ENCODE measurements around the gene ZNF236. TPM values are rescaled to one million over a fixed set of nuclear protein-coding genes. Genes with fewer than 3 reads are reported as not detected.
A peak's percentile ranks its signal among the peaks of the same experiment; 100 is the strongest.

ZNF236 gene
- total and polyA plus RNA-seq, 4 donors: 0.83 to 8.2 (median 5.0) TPM

DNA sequence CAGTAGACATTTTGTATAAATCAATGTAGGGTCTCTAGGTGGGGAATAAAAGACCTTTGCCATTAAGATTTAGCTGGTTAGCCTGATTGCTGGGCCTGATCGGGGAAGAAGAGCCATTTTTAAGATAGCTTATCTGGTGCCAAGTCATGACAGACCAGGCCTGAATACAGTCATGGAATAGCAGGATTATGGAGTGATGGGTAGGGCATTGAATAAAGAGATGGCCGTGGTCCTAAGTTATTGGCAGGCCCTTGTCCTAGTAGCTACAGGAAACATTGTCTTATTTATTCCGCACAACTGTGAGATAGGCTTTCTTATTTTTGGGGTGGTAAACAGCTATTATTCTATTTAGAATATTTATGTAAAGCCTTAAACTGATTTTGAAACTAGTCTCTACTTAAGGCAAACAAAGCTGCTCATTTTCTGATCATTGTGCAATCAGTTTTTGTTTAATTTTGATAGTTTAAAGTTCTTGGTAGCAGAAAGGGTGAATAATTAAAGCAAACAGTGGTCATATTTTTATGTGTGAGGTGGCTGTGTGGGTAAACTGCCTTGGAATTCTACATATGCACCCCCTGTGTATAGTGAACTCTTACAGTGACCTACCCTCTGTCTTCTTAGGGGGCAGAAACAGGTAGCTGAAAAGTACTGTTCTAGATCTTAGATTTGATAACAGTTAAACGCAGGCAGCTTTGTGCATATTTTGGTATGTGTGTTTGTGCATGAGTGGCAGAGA, 22.6 kb downstream of the ZNF236 start:
- no peak for DNase-seq (ENCODE audit: low spot score)
- 46% methylated on average over 4 of the region's 4 CpGs for WGBS
- Histone ChIP-seq H3K36me3 (ENCODE audit: control insufficient read depth in 4 of 4, insufficient read depth in 3 of 4, low read depth in 1 of 4, low read length in 3 of 4) (no peaks in the 10 kb centered on the region), H3K27ac (ENCODE audit: low read depth in 1 of 2, low read length in 2 of 2) (peak overlapping the region in 1 of 2 donors; percentile 75), H3K9ac (ENCODE audit: low read depth in 1 of 2, low read length in 2 of 2) (no peak overlapping the region), H3K27me3 (ENCODE audit: control insufficient read depth in 4 of 4, insufficient read depth in 4 of 4, low read length in 3 of 4) (no peaks in the 10 kb centered on the region), H3K9me3 (ENCODE audit: control insufficient read depth in 4 of 4, low read length in 3 of 4) (no peaks in the 10 kb centered on the region), H3K4me3 (ENCODE audit: low read depth in 1 of 3, low read length in 3 of 3) (no peak overlapping the region), H3K4me1 (ENCODE audit: control insufficient read depth in 4 of 4, insufficient read depth in 4 of 4, low read length in 3 of 4) (peaks cover 5 to 27% (median 25%) of the 10 kb centered on the region in 4 donors)
- peak; percentile 24 to 45 for TF ChIP-seq HNF4A (conservative IDR thresholded peaks at IDR 0.05)
- TF ChIP-seq RXRA (IDR thresholded peaks at IDR 0.05): no peak
- no peak for TF ChIP-seq TAF1 (conservative IDR thresholded peaks at IDR 0.05)
- TF ChIP-seq YY1 (IDR thresholded peaks at IDR 0.05): no peak

DNA sequence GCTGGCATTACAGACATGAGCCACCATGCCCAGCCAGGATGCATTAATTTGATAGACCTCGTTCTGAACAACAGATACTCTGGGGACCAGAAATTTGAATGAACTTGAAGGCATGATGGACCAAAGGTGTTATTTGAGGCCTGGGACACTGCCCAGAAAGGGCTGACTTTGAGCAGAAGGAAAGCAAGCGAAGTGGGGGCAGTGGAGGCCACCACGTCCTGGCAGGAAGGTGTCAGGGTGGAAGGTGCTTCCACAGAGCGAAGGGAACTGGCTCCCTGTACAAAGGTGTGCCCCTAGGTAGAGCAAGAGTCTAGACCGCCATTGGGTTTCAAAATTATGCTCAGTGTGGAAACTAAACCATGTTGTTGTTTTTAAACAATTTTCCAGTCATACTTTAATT, 23.9 kb downstream of the ZNF236 start:
- Histone ChIP-seq H3K36me3 (ENCODE audit: control insufficient read depth in 4 of 4, insufficient read depth in 3 of 4, low read depth in 1 of 4, low read length in 3 of 4) (no peaks in the 10 kb centered on the region), H3K4me1 (ENCODE audit: control insufficient read depth in 4 of 4, insufficient read depth in 4 of 4, low read length in 3 of 4) (peaks cover 5 to 27% (median 25%) of the 10 kb centered on the region in 4 donors), H3K9me3 (ENCODE audit: control insufficient read depth in 4 of 4, low read length in 3 of 4) (no peaks in the 10 kb centered on the region), H3K9ac (ENCODE audit: low read depth in 1 of 2, low read length in 2 of 2) (no peak overlapping the region), H3K27me3 (ENCODE audit: control insufficient read depth in 4 of 4, insufficient read depth in 4 of 4, low read length in 3 of 4) (no peaks in the 10 kb centered on the region), H3K27ac (ENCODE audit: low read depth in 1 of 2, low read length in 2 of 2) (peak overlapping the region in 1 of 2 donors; percentile 33), H3K4me3 (ENCODE audit: low read depth in 1 of 3, low read length in 3 of 3) (no peak overlapping the region)
- TF ChIP-seq RXRA (IDR thresholded peaks at IDR 0.05) (peak in 1 of 2 donors; percentile 7), YY1 (IDR thresholded peaks at IDR 0.05) (no peak), TAF1 (conservative IDR thresholded peaks at IDR 0.05) (no peak), JUND (IDR thresholded peaks at IDR 0.05) (no peak), HNF4G (IDR thresholded peaks at IDR 0.05) (no peak), SP1 (IDR thresholded peaks at IDR 0.05) (no peak), RAD21 (IDR thresholded peaks at IDR 0.05) (no peak), FOXA1 (IDR thresholded peaks at IDR 0.05) (no peak), HNF4A (conservative IDR thresholded peaks at IDR 0.05) (peak in 1 of 2 donors; percentile 39)
- TF ChIP-seq, protein P1, sequence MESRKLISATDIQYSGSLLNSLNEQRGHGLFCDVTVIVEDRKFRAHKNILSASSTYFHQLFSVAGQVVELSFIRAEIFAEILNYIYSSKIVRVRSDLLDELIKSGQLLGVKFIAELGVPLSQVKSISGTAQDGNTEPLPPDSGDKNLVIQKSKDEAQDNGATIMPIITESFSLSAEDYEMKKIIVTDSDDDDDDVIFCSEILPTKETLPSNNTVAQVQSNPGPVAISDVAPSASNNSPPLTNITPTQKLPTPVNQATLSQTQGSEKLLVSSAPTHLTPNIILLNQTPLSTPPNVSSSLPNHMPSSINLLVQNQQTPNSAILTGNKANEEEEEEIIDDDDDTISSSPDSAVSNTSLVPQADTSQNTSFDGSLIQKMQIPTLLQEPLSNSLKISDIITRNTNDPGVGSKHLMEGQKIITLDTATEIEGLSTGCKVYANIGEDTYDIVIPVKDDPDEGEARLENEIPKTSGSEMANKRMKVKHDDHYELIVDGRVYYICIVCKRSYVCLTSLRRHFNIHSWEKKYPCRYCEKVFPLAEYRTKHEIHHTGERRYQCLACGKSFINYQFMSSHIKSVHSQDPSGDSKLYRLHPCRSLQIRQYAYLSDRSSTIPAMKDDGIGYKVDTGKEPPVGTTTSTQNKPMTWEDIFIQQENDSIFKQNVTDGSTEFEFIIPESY (IDR thresholded peaks at IDR 0.05): no peak
- TF ChIP-seq, protein P2, sequence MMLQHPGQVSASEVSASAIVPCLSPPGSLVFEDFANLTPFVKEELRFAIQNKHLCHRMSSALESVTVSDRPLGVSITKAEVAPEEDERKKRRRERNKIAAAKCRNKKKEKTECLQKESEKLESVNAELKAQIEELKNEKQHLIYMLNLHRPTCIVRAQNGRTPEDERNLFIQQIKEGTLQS (IDR thresholded peaks at IDR 0.05): no peak
- WGBS: 47% methylated on average over 5 of the region's 5 CpGs
- no peak for DNase-seq (ENCODE audit: low spot score)

DNA sequence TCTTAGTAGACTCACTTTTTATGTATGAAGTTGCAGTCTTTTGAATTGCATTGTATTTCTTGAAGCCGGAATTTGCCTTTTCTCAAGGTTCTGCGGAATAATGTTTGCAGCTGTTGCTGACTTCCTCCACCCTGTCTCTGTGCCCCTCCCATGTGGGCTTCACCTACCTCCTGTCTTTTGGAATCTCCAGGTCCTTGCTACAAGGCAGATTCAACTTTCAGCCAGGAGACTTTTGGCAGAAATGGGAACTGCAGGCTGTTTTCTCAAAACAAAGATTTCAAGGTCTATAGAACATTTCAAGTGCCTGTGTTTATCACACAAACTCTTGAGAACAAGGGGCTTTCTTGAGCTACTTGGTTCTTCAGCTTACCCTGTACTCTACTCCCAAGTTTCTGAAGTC, 25.6 kb downstream of the ZNF236 start:
- H3K27me3 ChIP-seq (ENCODE audit: control insufficient read depth in 4 of 4, insufficient read depth in 4 of 4, low read length in 3 of 4): no peaks in the 10 kb centered on the region
- WGBS: 74% methylated on average over 2 of the region's 2 CpGs
- H3K9ac ChIP-seq (ENCODE audit: low read depth in 1 of 2, low read length in 2 of 2): no peak overlapping the region
- H3K36me3 ChIP-seq (ENCODE audit: control insufficient read depth in 4 of 4, insufficient read depth in 3 of 4, low read depth in 1 of 4, low read length in 3 of 4): no peaks in the 10 kb centered on the region
- H3K9me3 ChIP-seq (ENCODE audit: control insufficient read depth in 4 of 4, low read length in 3 of 4): no peaks in the 10 kb centered on the region
- H3K4me3 ChIP-seq (ENCODE audit: low read depth in 1 of 3, low read length in 3 of 3): no peak overlapping the region
- DNase-seq (ENCODE audit: low spot score): no peak
- peaks cover 5 to 24% (median 22%) of the 10 kb centered on the region in 4 donors for H3K4me1 ChIP-seq (ENCODE audit: control insufficient read depth in 4 of 4, insufficient read depth in 4 of 4, low read length in 3 of 4)
- H3K27ac ChIP-seq (ENCODE audit: low read depth in 1 of 2, low read length in 2 of 2): no peak overlapping the region
- no peak for TF ChIP-seq HNF4G (IDR thresholded peaks at IDR 0.05)
- no peak for TF ChIP-seq TAF1 (conservative IDR thresholded peaks at IDR 0.05)
- no peak for TF ChIP-seq HNF4A (conservative IDR thresholded peaks at IDR 0.05)
- TF ChIP-seq, protein P3, sequence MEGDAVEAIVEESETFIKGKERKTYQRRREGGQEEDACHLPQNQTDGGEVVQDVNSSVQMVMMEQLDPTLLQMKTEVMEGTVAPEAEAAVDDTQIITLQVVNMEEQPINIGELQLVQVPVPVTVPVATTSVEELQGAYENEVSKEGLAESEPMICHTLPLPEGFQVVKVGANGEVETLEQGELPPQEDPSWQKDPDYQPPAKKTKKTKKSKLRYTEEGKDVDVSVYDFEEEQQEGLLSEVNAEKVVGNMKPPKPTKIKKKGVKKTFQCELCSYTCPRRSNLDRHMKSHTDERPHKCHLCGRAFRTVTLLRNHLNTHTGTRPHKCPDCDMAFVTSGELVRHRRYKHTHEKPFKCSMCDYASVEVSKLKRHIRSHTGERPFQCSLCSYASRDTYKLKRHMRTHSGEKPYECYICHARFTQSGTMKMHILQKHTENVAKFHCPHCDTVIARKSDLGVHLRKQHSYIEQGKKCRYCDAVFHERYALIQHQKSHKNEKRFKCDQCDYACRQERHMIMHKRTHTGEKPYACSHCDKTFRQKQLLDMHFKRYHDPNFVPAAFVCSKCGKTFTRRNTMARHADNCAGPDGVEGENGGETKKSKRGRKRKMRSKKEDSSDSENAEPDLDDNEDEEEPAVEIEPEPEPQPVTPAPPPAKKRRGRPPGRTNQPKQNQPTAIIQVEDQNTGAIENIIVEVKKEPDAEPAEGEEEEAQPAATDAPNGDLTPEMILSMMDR (IDR thresholded peaks at IDR 0.05; ENCODE audit: low read depth, low read length, missing input control): peak; percentile 14
- no peak for TF ChIP-seq SP1 (IDR thresholded peaks at IDR 0.05)
- TF ChIP-seq, protein P2 (IDR thresholded peaks at IDR 0.05): no peak

Measured in liver (tissue), 9 donors.